ENCODE data around the gene SPINT2.
"Not testable (repeated sequence)": the region's sequence is repeated elsewhere in the genome, so short reads cannot be mapped to it uniquely, and the experiment has no call there.

Gene SPINT2

DNA sequence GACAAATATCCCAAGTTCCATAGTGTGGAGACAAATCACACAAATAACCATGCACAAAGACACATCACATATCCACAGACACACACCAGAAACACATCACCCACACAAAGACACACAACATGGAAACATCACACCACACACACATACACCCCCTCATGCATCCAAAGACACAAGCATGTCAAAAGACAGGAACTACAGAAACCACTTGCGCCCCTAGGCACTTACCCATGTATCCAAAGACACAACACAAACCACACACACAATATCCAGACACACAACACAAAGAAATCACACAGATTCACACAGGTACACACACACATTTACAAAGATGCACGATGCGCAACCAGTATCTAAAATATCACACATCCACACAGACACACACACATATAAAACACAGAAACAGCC lies 41.3 kb upstream of the SPINT2 start:
- FAIRE-seq, result no peak
- TF ChIP-seq, protein P1, sequence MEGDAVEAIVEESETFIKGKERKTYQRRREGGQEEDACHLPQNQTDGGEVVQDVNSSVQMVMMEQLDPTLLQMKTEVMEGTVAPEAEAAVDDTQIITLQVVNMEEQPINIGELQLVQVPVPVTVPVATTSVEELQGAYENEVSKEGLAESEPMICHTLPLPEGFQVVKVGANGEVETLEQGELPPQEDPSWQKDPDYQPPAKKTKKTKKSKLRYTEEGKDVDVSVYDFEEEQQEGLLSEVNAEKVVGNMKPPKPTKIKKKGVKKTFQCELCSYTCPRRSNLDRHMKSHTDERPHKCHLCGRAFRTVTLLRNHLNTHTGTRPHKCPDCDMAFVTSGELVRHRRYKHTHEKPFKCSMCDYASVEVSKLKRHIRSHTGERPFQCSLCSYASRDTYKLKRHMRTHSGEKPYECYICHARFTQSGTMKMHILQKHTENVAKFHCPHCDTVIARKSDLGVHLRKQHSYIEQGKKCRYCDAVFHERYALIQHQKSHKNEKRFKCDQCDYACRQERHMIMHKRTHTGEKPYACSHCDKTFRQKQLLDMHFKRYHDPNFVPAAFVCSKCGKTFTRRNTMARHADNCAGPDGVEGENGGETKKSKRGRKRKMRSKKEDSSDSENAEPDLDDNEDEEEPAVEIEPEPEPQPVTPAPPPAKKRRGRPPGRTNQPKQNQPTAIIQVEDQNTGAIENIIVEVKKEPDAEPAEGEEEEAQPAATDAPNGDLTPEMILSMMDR (IDR thresholded peaks at IDR 0.05; ENCODE audit: insufficient read depth, missing control alignments), result no peak
- no peak for DNase-seq (ENCODE audit: insufficient read length, low spot score)

DNA sequence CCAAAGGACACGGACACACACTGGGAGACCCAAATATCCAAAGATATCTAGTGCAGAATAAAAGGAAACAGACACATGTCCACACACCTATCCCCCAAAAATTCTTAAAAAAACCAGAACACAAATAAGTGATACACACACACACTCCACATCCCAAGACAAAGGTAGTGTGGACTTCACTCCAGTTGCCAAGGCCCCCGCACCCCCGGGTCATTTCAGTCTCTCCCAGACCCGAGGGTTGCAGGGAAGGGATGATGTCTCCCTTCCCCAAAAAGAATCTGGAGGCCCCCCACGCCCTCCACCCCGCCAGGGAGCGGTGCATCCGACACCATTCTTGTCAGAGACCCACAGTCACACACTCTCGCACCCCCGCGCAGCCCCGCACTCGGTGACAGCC lies 40.8 kb upstream of the SPINT2 start:
- DNase-seq (ENCODE audit: insufficient read length, low spot score), result no peak
- no peak for FAIRE-seq
- TF ChIP-seq, protein P1 (IDR thresholded peaks at IDR 0.05; ENCODE audit: insufficient read depth, missing control alignments), result no peak

DNA sequence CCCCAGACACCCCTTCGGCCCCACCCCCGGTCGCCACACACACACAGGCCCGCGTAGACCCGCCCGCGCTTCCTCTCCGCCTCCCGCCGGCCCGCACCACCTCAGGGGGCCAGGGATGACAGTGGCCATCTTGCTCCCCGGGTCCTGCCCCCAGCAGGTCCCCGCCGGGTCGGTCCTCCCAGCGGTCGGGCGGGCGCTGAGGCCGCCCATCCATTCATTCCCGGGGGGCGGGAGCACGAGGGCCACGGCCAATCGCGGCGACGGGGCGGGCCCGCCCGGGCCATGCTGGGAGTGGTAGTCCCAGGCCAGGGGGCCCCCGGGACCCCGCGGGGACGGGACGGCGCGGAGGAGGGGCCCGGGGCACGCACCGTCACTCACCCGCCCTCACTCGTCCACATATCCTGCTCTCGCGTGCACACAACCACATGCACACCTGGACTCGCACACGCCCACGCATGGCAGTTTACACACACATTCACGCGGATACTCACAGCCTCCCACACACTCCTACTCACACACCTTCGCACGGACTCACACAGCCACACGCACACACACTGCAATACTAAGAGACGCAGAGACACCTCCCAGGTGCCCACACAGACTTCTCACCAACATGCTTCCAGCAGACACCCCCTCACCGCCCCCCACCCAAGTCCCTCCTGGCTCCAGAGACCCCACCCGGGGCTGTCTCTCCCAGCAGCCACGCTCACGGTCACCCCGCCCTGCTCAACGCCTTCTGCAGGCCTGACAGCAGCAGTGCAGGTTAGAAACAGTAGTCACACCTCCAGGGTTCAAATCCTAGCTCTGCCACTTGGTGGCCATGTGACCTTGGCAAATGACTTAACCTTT lies 40.1 kb upstream of the SPINT2 start, which contains the start of gene DPF1:
DPF1 (minus strand) TSS at position 209 of the 849 bp plus-strand sequence; CDS start at position 129, 80 bp downstream.
- FAIRE-seq (no peak), DNase-seq (ENCODE audit: insufficient read length, low spot score) (peak; percentile 95)
- TF ChIP-seq, protein P1 (IDR thresholded peaks at IDR 0.05; ENCODE audit: insufficient read depth, missing control alignments), result peak; percentile 6

DNA sequence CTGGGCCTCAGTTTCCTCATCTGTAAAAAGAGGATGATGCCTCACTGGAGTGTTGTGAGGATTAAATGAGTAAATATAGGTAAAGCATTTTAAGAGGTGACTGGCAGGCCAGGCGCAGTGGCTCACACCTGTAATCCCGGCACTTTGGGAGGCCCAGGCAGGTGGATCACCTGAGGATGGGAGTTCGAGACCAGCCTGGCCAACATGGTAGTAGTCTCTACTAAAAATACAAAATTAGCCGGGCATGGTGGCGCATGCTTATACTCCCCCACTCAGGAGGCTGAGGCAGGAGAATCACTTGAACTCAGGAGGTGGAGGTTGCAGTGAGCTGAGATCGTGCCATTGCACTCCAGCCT lies 39.5 kb upstream of the SPINT2 start:
- not testable (repeated sequence) for FAIRE-seq; DNase-seq (ENCODE audit: insufficient read length, low spot score)

DNA sequence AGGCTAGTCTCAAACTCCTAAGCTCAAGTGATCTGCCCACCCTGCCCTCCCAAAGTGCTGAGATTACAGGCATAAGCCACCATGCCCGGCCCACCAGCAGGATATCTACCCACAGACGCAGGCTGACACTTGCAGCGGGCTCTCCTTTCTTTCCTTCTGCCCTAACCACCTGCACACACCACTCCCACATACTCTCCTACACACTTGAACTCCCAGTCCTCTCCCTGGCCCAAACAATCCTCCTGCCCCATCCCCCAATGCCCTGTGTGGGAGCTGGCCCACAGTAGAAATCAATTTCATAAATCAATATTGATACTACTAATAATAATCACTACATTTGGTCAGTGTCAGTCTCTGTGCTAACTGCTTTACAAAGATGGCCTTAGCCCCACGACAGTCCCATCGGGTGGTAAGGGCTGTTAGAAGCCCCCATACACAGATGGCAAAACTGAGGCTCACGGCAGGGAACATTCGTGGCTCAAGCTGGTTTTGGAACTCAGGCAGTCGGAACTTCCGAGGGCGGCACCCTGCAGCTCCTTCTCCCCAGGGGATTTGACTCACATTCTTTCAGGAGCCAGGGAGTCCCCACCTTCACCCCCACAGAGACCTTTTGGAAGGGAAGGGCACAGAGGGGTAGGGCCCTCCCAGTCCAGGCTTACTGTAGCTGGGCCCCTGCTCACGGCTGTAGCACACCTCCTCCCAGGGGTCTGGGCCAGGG lies 36.9 kb upstream of the SPINT2 start:
- DNase-seq (ENCODE audit: insufficient read length, low spot score) (no peak), FAIRE-seq (no peak)

DNA sequence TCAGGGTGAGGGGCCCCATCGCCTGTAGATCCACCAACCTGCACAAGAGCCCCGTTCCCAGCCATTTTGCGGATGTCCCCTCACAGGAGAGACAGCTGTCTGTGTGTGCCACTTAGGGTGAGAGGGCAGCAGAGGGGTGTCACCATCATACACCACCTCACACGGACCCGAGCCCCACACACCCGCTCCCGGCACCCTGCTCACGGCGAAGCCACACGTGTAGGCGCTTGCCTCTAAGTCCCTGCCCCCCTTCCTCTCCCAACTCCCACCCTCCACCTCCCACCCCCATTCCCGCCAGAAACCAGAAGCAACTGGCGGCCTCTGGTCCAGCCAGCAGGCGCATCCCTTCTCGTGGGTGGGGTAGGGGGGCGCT lies 36.4 kb upstream of the SPINT2 start:
- TF ChIP-seq, protein P1 (IDR thresholded peaks at IDR 0.05; ENCODE audit: insufficient read depth, missing control alignments), result no peak
- FAIRE-seq (no peak), DNase-seq (ENCODE audit: insufficient read length, low spot score) (no peak)

More for the DNA sequence above, 36.9 kb upstream of the SPINT2 start:
- TF ChIP-seq, protein P1 (IDR thresholded peaks at IDR 0.05; ENCODE audit: insufficient read depth, missing control alignments), result no peak

DNA sequence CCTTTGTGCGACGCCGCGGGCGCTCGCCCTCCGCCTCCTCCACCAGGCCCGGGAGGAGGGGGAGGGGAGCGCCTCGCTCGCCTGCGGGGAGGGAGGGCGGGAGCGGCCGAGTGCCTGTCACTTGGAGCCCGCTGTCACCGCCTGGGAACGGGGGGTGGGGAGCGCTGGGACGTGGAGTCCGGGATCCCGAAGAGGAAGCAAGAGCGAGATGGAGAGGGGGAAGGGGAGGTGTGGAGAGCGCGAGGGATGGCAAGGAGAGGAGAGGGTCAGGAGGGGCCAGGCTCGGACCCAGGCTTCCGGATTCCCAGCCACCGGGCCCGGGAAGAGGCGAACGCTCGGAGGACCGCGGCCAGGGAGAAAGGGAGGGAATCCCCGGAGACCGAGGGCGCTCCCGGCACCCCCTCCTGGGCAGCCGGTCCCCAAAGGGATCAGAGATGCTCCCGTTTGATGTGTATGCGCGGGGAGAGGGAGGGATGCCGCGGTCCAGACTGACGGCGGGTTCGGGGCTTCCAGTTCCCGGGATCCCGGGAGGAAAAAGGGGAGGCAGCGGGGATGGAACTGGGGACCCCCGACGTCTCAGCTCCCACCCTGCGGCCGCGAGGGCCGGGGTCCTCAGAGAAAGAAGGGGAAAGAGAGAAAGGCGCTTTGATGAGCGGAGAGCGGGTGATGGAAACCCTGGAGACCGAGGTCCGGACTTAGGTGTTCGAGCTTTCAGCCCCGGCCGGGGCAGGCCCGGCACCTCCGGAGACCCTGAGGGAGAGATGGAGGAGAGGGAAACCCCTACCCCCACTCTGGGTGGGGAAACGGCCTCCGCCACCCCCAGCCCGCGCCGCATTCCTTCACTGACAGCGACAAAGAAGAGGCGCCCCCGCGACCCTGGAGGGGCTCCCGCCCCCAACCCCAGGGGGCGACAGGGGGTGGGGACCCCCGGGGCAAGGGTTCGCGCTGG lies 35.6 kb upstream of the SPINT2 start:
- FAIRE-seq (no peak), DNase-seq (ENCODE audit: insufficient read length, low spot score) (no peak)

More for the DNA sequence above, 35.6 kb upstream of the SPINT2 start:
- TF ChIP-seq, protein P1 (IDR thresholded peaks at IDR 0.05; ENCODE audit: insufficient read depth, missing control alignments), result no peak

Measured in D721Med (cell line).